Measurements from ENCODE around the gene PROSER2.

The PROSER2 gene

GRCh38 chr10:11823122-11823988, at the start of gene PROSER2:
Gene PROSER2, plus strand, starts transcription at chr10:11823356. Its CDS starts 28,722 bp downstream, at chr10:11852078.
- DNase-seq (ENCODE audit: low spot score) = peak; percentile 26

- DNase-seq (ENCODE audit: low spot score) = no peak
Observed at GRCh38 chr10:11773761-11774441, 49.3 kb upstream of the PROSER2 start.

- no peak for DNase-seq (ENCODE audit: low spot score)
Observed at GRCh38 chr10:11775412-11775811, 47.7 kb upstream of the PROSER2 start.

- DNase-seq (ENCODE audit: low spot score) = no peak
Observed at GRCh38 chr10:11776080-11776479, 47.1 kb upstream of the PROSER2 start.

- no peak for DNase-seq (ENCODE audit: low spot score)
Observed at GRCh38 chr10:11781114-11781513, 42.0 kb upstream of the PROSER2 start.

- DNase-seq (ENCODE audit: low spot score) = peak; percentile 85
Observed at GRCh38 chr10:11782793-11783557, 40.2 kb upstream of the PROSER2 start.

- DNase-seq (ENCODE audit: low spot score) = no peak
Observed at GRCh38 chr10:11783558-11783865, 39.6 kb upstream of the PROSER2 start.

- no peak for DNase-seq (ENCODE audit: low spot score)
Observed at GRCh38 chr10:11787374-11787773, 35.8 kb upstream of the PROSER2 start.

GRCh38 chr10:11787846-11788245, 35.3 kb upstream of the PROSER2 start:
- DNase-seq (ENCODE audit: low spot score) = no peak

- DNase-seq (ENCODE audit: low spot score) = no peak
Observed at GRCh38 chr10:11789306-11789705, 33.9 kb upstream of the PROSER2 start.

GRCh38 chr10:11789956-11790355, 33.2 kb upstream of the PROSER2 start:
- no peak for DNase-seq (ENCODE audit: low spot score)

- DNase-seq (ENCODE audit: low spot score) = no peak
Observed at GRCh38 chr10:11793762-11794479, 29.2 kb upstream of the PROSER2 start.

GRCh38 chr10:11794566-11794965, 28.6 kb upstream of the PROSER2 start:
- no peak for DNase-seq (ENCODE audit: low spot score)

GRCh38 chr10:11795101-11795920, 27.8 kb upstream of the PROSER2 start:
- DNase-seq (ENCODE audit: low spot score) = no peak

- DNase-seq (ENCODE audit: low spot score) = no peak
Observed at GRCh38 chr10:11796474-11796873, 26.7 kb upstream of the PROSER2 start.

GRCh38 chr10:11797281-11797680, 25.9 kb upstream of the PROSER2 start:
- no peak for DNase-seq (ENCODE audit: low spot score)

- no peak for DNase-seq (ENCODE audit: low spot score)
Observed at GRCh38 chr10:11797847-11798633, 25.1 kb upstream of the PROSER2 start.

GRCh38 chr10:11798845-11799735, 24.1 kb upstream of the PROSER2 start:
- DNase-seq (ENCODE audit: low spot score) = peak; percentile 21

- no peak for DNase-seq (ENCODE audit: low spot score)
Observed at GRCh38 chr10:11799736-11800080, 23.4 kb upstream of the PROSER2 start.

Data from NAMALWA (cell line).